Memory B cell (primary cell): ENCODE data around the gene TTC8.

Source experiments
- ATAC-seq: fragments of 150-1000 bp; cut with Tn5 transposase; 2 replicates; pipeline ENCODE4 v1.10.0; 2021; ENCODE audit warnings: low read depth, mild to moderate bottlenecking, moderate library complexity
- DNase-seq, 2 donors: peaks; one replicate each; pipeline ENCODE4 v3.0.0; 2022; ENCODE audit warnings: low spot score in 2 of 2
- H3K27ac Mint-ChIP-seq: one replicate; pipeline ENCODE4 v1.8.0; 2022; ENCODE audit warnings: mild to moderate bottlenecking, moderate library complexity, mixed read lengths
- H3K27me3 Mint-ChIP-seq: one replicate; pipeline ENCODE4 v1.8.0; 2022; ENCODE audit warnings: mixed read lengths
- H3K36me3 Mint-ChIP-seq: one replicate; pipeline ENCODE4 v1.8.0; 2022; ENCODE audit warnings: mild to moderate bottlenecking, mixed read lengths
- H3K4me1 Mint-ChIP-seq: one replicate; pipeline ENCODE4 v1.8.0; 2022; ENCODE audit warnings: mixed read lengths
- H3K4me3 Mint-ChIP-seq: one replicate; pipeline ENCODE4 v1.8.0; 2022; ENCODE audit warnings: mild to moderate bottlenecking, moderate library complexity, mixed read lengths
- H3K9me3 Mint-ChIP-seq: one replicate; pipeline ENCODE4 v1.8.0; 2022; ENCODE audit warnings: mixed read lengths

Gene TTC8

DNA sequence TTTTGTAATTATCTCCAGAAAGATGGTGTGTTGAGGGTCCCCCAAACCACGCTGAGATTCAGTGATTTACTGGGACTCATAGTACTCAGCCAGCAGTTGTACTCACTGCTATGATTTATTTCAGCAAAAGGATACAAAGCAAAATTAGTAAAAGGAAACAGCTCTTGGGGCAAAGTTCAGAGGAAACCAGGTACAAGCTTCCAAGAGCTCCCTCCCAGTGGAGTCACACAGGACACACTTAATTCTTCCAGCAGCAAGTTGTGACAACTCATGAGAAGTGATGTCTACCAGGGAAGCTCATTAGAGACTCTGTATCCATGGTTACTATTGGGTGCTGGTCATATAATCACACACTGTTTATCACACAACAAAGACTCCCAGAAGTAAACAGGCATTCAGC is 38.7 kb downstream of the TTC8 start:
- no peak overlapping the region for H3K27ac Mint-ChIP-seq
- peaks cover 7% of the 10 kb centered on the region for H3K36me3 Mint-ChIP-seq

DNA sequence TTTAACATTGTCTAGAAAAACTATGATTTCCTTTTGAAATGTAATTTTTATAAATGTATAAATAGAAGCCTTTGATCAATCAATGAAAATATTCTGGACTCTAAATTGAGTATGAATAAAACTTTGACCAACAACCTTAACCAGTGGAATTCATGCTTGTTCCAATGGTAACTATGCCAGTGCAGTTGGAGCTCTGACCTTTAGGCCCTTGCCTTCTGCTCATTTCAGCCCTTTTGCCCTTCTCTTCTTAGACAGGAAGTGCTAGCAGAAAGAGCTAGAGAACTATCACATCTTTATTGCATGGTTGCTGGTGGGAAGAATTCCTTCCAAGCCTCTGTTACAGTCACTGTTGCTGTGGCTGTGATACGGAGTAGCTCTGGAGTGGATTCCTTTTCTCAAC is 39.7 kb downstream of the TTC8 start:
- no peak for DNase-seq
- Mint-ChIP-seq H3K36me3 (peaks cover 5% of the 10 kb centered on the region), H3K27ac (no peak overlapping the region), H3K27me3 (no peaks in the 10 kb centered on the region), H3K4me1 (no peaks in the 10 kb centered on the region), H3K4me3 (no peak overlapping the region), H3K9me3 (peaks cover 1% of the 10 kb centered on the region)
- no peak for ATAC-seq

More for the DNA sequence above, 38.7 kb downstream of the TTC8 start:
- H3K27me3 Mint-ChIP-seq: no peaks in the 10 kb centered on the region
- ATAC-seq (no peak), DNase-seq (no peak)
- H3K9me3 Mint-ChIP-seq: peaks cover 3% of the 10 kb centered on the region
- no peak overlapping the region for H3K4me3 Mint-ChIP-seq
- no peaks in the 10 kb centered on the region for H3K4me1 Mint-ChIP-seq

DNA sequence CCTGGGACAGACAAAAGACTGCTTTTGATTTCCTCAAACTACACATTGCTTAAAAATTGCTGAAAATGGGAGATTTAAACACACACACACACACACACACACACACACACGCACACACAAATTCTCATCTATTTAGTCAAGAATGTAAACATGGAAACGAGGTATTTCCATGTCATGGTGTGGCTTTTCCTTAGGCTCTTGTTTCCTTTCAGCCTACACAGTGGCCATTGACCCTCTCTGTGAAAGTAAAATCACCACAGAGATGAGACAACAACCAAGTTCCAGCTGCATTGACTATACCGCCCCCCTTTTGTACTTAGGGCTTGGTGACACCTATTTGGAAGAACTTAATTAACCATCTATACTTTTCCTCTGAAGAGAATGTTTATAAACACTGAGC is 41.9 kb downstream of the TTC8 start:
- no peak overlapping the region for H3K27ac Mint-ChIP-seq
- no peaks in the 10 kb centered on the region for H3K4me1 Mint-ChIP-seq
- ATAC-seq (no peak), DNase-seq (no peak)
- H3K4me3 Mint-ChIP-seq: no peak overlapping the region
- no peaks in the 10 kb centered on the region for H3K27me3 Mint-ChIP-seq
- H3K9me3 Mint-ChIP-seq: no peaks in the 10 kb centered on the region
- peaks cover 3% of the 10 kb centered on the region for H3K36me3 Mint-ChIP-seq

DNA sequence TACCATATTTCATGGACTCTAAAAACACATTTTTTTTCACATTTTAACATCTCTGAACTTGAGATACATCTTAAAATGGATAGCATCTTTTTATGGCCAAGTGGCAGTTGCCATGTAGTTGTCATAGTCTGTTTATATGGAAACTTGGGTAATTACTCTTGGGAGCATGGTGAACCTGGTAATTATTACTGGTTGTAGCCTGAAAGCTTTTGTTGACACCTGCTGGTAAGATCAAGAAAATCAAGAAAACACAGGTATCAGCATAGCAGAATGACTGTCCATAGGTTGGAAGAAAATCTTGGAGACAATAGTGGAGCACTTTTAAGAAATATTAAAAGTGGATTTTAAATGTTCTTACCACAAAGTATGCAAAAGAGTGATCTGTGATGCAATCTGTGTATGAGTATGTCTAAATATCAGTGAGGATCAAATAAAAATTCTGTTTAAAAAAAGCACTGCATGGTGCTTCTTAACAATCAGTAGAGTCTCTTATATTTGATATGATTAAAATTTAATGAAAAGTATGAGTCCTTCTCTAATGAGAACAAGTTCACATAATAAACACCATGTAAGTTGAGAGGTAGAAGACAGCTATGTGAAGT is 44.2 kb downstream of the TTC8 start:
- no peak for ATAC-seq
- no peaks in the 10 kb centered on the region for H3K4me1 Mint-ChIP-seq
- no peak overlapping the region for H3K4me3 Mint-ChIP-seq
- no peaks in the 10 kb centered on the region for H3K9me3 Mint-ChIP-seq
- H3K27me3 Mint-ChIP-seq: no peaks in the 10 kb centered on the region
- peaks cover 7% of the 10 kb centered on the region for H3K36me3 Mint-ChIP-seq
- no peak overlapping the region for H3K27ac Mint-ChIP-seq
- peak in 1 of 2 donors; percentile 0 for DNase-seq

DNA sequence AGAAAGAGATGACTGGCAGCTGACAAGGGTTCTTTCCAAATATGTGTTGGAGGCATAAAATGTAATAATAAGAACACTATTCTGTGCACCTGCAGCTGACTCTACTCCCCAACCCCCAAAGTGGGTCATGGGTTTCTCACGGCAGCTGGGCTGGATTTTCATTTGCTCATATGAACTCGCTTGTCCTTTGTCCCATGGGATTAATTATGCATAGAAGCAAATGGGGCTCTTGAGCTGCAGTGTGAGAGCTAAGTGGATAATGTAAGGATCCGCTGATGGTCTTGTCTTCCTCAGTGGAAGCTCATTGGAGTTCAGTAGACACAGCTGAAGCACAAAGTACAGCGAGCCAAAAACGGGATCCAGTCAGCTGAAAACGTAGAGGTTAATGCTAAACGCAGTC is 46.3 kb downstream of the TTC8 start:
- H3K36me3 Mint-ChIP-seq: peaks cover 7% of the 10 kb centered on the region
- DNase-seq: no peak
- H3K27ac Mint-ChIP-seq: no peak overlapping the region
- H3K27me3 Mint-ChIP-seq: no peaks in the 10 kb centered on the region
- H3K4me1 Mint-ChIP-seq: no peaks in the 10 kb centered on the region
- no peak for ATAC-seq
- H3K9me3 Mint-ChIP-seq: no peaks in the 10 kb centered on the region
- H3K4me3 Mint-ChIP-seq: no peak overlapping the region

DNA sequence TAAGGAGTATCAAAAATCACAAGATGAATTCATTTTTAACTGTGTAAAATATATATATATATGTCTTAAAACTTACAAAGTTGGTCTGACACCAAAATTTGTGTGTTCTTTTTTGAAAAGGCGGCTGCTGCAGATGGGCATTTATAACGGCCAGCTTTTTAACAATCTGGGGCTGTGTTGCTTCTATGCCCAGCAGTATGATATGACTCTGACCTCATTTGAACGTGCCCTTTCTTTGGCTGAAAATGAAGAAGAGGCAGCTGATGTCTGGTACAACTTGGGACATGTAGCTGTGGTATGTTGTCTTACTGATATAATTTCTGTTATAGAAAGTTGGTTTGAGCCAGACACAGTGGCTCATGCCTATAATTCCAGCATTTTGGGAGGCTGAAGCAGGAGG is 47.0 kb downstream of the TTC8 start:
- no peaks in the 10 kb centered on the region for H3K4me1 Mint-ChIP-seq
- H3K9me3 Mint-ChIP-seq: no peaks in the 10 kb centered on the region
- H3K36me3 Mint-ChIP-seq: peaks cover 7% of the 10 kb centered on the region
- H3K27ac Mint-ChIP-seq: no peak overlapping the region
- ATAC-seq (no peak), DNase-seq (no peak)
- H3K27me3 Mint-ChIP-seq: no peaks in the 10 kb centered on the region
- H3K4me3 Mint-ChIP-seq: no peak overlapping the region

DNA sequence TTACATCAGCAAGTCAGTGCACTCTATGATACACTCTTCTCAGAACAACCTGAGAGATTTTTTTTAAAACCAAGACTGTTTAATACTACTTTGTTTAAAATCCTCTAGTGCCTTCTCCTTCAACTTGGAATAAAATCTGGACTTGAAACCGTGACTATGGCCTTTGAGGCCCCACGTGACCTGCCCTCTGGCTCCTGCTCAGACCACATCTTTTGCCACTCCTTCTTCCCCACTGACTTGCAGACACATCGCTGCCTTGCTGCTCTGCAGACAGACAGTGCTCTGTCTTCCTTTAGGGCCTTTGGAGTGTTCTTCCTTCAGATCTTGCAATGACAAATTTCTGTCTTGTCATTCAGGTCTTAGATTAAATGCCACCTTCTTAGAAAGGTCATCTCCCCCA is 48.5 kb downstream of the TTC8 start:
- ATAC-seq (no peak), DNase-seq (no peak)
- no peak overlapping the region for H3K4me3 Mint-ChIP-seq
- H3K4me1 Mint-ChIP-seq: no peaks in the 10 kb centered on the region
- no peaks in the 10 kb centered on the region for H3K9me3 Mint-ChIP-seq
- H3K27me3 Mint-ChIP-seq: no peaks in the 10 kb centered on the region
- no peak overlapping the region for H3K27ac Mint-ChIP-seq
- H3K36me3 Mint-ChIP-seq: peaks cover 8% of the 10 kb centered on the region

DNA sequence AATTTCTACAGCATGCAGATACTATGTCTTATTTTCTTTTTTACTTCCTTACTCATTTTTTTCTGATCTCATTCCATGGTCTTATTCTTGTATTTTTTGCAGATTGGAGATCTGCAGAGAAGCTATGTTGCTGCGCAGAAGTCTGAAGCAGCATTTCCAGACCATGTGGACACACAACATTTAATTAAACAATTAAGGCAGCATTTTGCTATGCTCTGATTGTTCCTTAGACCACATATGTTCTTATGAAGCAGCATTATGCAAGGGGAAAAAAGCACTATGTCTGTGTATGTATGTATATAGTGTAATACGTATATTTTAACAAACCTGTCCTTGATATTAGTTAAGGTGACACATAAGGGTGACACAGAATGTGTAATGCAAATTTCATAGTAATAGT is 52.7 kb downstream of the TTC8 start:
- Mint-ChIP-seq H3K9me3 (peaks cover 9% of the 10 kb centered on the region), H3K27ac (no peak overlapping the region), H3K27me3 (no peaks in the 10 kb centered on the region), H3K4me1 (no peaks in the 10 kb centered on the region), H3K36me3 (peaks cover 18% of the 10 kb centered on the region), H3K4me3 (no peak overlapping the region)
- ATAC-seq (no peak), DNase-seq (no peak)

DNA sequence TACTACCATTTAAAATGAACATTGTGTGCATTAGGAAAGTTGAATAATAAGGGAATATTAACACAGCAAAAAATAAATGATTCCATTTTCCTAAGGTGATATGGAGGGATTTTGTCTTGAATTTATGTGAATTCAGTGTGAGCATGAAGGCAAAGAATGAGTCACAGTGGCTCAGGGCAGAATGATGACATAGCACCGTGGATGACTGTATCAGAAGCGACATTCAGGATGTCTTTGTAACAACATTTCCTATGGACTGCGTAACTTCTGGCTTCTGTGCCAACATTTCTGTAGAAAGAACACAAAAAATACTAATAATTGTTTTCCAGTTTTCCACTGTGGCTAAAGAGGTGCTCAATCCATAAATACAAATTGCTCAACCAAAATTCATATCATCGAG is 54.6 kb downstream of the TTC8 start:
- DNase-seq (no peak), ATAC-seq (no peak)
- H3K9me3 Mint-ChIP-seq: peaks cover 15% of the 10 kb centered on the region
- peaks cover 22% of the 10 kb centered on the region for H3K36me3 Mint-ChIP-seq
- H3K4me3 Mint-ChIP-seq: no peak overlapping the region
- H3K27ac Mint-ChIP-seq: no peak overlapping the region
- H3K27me3 Mint-ChIP-seq: no peaks in the 10 kb centered on the region
- no peaks in the 10 kb centered on the region for H3K4me1 Mint-ChIP-seq

DNA sequence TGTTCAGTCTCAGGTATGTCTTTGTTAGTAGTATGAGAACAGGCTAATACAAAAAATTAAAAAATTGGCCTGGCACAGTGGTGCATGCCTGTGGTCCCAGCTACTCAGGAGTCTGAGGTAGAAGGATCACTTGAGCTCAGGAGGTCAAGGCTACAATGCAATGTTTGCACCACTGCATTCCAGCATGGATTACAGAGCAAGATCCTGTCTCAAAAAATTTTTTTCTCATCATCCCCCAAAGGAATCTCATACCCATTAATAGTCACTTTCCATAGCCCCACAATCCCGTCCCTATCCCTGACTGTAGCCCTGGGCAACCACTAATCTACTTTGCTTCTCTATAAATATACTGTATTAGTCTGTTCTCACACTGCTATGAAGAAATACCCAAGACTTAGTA is 57.8 kb downstream of the TTC8 start:
- peaks cover 2% of the 10 kb centered on the region for H3K27me3 Mint-ChIP-seq
- H3K36me3 Mint-ChIP-seq: peaks cover 24% of the 10 kb centered on the region
- peaks cover 19% of the 10 kb centered on the region for H3K9me3 Mint-ChIP-seq
- no peaks in the 10 kb centered on the region for H3K4me1 Mint-ChIP-seq
- no peak for DNase-seq
- no peak overlapping the region for H3K4me3 Mint-ChIP-seq
- no peak for ATAC-seq
- no peak overlapping the region for H3K27ac Mint-ChIP-seq

DNA sequence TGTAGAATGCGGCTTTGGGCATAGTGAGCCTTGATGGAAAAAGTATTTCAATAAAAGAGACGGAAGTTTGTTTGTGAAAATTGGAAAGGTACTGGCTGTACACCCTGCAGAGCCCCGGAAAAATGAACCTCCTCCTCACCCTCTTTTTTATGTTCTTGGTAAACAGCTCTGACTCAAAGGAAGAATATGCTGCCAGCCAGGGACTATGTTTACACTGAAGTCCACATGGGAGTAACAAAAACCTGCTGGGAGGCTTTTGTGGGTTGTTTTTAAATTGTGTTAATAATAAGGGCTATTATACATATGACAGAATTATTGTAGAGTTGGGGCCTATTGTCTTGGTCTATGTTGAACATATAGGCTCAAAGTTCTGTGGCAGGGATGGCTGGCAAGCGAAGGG is 70.7 kb downstream of the TTC8 start:
- ATAC-seq (no peak), DNase-seq (no peak)
- Mint-ChIP-seq H3K27me3 (peaks cover 5% of the 10 kb centered on the region), H3K9me3 (peaks cover 2% of the 10 kb centered on the region), H3K4me3 (no peak overlapping the region), H3K36me3 (no peaks in the 10 kb centered on the region), H3K4me1 (no peaks in the 10 kb centered on the region), H3K27ac (no peak overlapping the region)

DNA sequence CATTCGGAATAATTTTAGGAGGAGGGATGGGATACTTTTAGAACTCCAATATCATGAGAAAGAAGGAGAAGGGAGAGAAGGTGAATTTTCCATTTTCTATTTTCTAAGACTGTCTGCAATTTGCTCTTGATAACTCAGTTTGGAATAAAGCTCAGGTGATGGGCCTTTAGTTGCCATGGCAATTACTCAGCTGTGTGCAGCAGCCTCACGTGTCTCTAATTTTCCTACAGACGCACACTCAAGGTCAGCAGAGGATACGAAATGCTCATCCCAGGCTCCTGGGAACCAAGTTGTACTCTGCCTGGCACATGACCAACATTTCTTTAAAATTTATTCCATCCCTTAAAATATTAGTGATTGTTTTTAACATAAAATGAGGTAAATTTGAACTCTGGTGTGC is 76.7 kb downstream of the TTC8 start:
- no peak overlapping the region for H3K27ac Mint-ChIP-seq
- H3K4me1 Mint-ChIP-seq: no peaks in the 10 kb centered on the region
- ATAC-seq (no peak), DNase-seq (no peak)
- H3K27me3 Mint-ChIP-seq: peaks cover 6% of the 10 kb centered on the region
- no peak overlapping the region for H3K4me3 Mint-ChIP-seq
- H3K36me3 Mint-ChIP-seq: no peaks in the 10 kb centered on the region
- peaks cover 2% of the 10 kb centered on the region for H3K9me3 Mint-ChIP-seq

DNA sequence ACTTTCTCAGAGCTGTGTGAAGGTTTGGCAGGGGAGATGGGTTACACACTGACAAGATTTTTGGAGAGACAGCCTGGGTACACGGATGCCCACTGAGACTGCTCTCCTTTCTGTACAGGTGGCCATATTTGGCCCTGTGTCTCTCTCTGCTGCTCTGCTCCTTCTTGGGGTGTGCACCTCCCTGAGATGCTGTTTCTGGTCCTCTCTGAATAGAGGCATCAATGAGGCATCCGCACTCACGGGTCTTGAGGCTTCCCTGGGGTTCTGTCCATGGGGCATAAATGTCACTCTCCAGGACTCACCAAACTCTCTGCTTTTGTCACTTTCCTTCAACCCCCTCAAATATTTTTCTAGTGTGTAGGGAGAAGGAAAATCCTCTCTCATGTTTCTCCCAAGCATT is 77.5 kb downstream of the TTC8 start:
- Mint-ChIP-seq H3K4me3 (no peak overlapping the region), H3K27ac (no peak overlapping the region), H3K9me3 (peaks cover 2% of the 10 kb centered on the region), H3K27me3 (peaks cover 6% of the 10 kb centered on the region), H3K4me1 (no peaks in the 10 kb centered on the region), H3K36me3 (no peaks in the 10 kb centered on the region)
- DNase-seq (no peak), ATAC-seq (no peak)

DNA sequence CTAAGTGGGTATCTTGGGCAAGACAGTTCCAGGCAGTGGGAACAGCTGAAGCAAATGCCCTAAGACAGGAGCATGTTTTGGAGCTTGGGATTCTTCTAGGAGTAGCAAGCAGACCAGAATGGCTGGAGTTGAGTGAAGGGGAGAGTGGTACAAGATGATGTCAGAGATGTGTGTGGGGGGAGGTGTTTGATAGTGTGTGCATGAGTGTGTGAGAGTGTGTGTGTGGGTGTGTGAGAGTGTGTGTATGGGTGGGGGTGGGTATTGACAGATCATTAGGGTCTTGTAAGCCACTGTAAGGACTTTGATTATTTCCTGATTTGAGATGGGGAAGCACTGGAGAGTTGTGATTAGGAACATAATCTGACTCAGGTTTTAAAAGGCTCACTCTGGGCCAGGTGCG is 78.4 kb downstream of the TTC8 start:
- Mint-ChIP-seq H3K4me3 (no peak overlapping the region), H3K4me1 (no peaks in the 10 kb centered on the region), H3K27me3 (peaks cover 6% of the 10 kb centered on the region), H3K36me3 (no peaks in the 10 kb centered on the region), H3K27ac (no peak overlapping the region), H3K9me3 (no peaks in the 10 kb centered on the region)
- DNase-seq (no peak), ATAC-seq (no peak)

DNA sequence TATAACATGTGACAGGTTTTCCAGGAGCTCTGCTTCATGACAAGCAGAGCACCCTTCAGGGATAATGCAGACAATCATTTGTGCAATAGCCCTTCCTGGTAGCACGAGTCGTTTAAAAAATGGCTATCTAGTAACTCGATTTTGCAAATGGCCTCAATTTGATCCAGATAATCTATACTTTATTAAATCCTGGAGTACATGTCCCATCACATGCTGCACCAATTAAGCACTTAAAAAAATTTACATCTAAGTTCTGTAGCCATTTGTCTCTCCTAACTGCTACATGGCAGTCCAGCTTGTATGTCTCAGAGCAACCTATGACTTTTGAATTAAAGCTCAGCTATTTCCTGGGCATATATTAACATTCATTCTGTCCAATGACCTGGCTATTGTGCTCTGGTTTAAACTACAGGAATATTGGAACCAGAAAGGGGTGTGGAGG is 79.8 kb downstream of the TTC8 start:
- Mint-ChIP-seq H3K36me3 (no peaks in the 10 kb centered on the region), H3K4me3 (no peak overlapping the region), H3K27ac (no peak overlapping the region), H3K4me1 (no peaks in the 10 kb centered on the region), H3K27me3 (peaks cover 9% of the 10 kb centered on the region), H3K9me3 (peaks cover 3% of the 10 kb centered on the region)
- DNase-seq: no peak
- ATAC-seq: no peak
